Stimulated activated CD8-positive, alpha-beta memory T cell treated with anti-CD3 and anti-CD28 coated beads, Interleukin-4, amount 100 ng/mL, for 4 hours (primary cell): ENCODE measurements around the gene ZNF738.

ENCODE experiments used
- DNase-seq, 2 donors: peaks; one replicate each; pipeline ENCODE4 v3.0.0-alpha.2; 2020; ENCODE audit warnings: low read depth in 2 of 2, low spot score in 1 of 2

The ZNF738 gene

GRCh38 chr19:21422244-21422643 lies 63.4 kb downstream of the ZNF738 start:
- no peak for DNase-seq

- no peak for DNase-seq
These were observed 64.5 kb downstream of the ZNF738 start for GRCh38 chr19:21423057-21424041.
